ENCODE results near the gene VPS52. TPM values are rescaled to one million over a fixed set of nuclear protein-coding genes. Genes with fewer than 3 reads are reported as not detected.

VPS52 gene
- total RNA-seq, 1 donor from 2014 or later = 42.2 TPM

DNA sequence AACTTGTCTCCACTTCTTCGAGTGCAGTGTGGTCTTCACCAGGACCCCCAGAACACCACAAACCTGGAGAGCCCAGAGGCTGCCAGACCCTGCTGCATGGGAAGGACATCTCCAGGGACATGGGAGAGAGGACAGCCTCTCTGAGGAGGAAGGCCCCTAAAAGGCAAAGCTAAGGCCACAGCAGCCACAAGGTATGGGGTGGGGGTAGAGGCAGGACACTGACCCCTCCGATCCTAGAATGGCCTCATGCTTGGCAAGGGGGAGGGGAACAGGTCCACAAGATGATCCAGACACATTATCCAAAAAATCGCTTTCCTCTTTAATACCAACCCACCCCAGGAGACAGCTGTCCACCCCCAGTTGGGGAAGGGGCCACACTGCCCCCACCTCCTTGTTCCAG is 7.1 kb upstream of the VPS52 start:
- Histone ChIP-seq H3K4me3 (no peak overlapping the region), H3K4me1 (peaks cover 40% of the 10 kb centered on the region), H3K27ac (no peak overlapping the region), H3K9me3 (no peaks in the 10 kb centered on the region), H3K36me3 (peaks cover 0 to 51% of the 10 kb centered on the region in 2 donors), H3K27me3 (no peaks in the 10 kb centered on the region)
- TF ChIP-seq POLR2A (IDR thresholded peaks at IDR 0.05) = no peak
- TF ChIP-seq, protein P1, sequence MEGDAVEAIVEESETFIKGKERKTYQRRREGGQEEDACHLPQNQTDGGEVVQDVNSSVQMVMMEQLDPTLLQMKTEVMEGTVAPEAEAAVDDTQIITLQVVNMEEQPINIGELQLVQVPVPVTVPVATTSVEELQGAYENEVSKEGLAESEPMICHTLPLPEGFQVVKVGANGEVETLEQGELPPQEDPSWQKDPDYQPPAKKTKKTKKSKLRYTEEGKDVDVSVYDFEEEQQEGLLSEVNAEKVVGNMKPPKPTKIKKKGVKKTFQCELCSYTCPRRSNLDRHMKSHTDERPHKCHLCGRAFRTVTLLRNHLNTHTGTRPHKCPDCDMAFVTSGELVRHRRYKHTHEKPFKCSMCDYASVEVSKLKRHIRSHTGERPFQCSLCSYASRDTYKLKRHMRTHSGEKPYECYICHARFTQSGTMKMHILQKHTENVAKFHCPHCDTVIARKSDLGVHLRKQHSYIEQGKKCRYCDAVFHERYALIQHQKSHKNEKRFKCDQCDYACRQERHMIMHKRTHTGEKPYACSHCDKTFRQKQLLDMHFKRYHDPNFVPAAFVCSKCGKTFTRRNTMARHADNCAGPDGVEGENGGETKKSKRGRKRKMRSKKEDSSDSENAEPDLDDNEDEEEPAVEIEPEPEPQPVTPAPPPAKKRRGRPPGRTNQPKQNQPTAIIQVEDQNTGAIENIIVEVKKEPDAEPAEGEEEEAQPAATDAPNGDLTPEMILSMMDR (IDR thresholded peaks at IDR 0.05) = no peak
- no peak for TF ChIP-seq POLR2AphosphoS5 (IDR thresholded peaks at IDR 0.05; ENCODE audit: insufficient read depth in 1 of 2, low read depth in 1 of 2)
- no peak for DNase-seq (ENCODE audit: extremely low spot score in 2 of 2)
- intact Hi-C loops (cut with DNase I) = loop anchor here (5.0 kb wide), 1 partner anchor 298 kb away; no protein-coding TSS in a partner anchor

DNA sequence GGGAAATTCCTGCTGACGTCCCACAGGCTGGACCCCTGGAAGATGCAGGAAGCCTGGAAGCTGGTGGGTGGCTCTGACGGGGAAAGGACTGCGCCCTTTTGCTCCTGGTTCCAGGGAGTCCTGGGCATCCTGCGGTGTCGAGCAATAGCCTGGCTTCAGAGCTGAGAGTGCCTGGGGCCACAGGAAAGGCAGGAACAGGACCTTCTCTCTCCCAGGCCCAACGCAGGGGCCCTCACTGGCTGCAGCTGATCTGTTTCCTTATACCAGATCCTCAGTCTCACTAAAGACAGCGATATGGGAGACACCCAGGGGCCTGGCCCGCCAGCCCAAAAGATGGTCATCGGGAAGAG is 6.7 kb upstream of the VPS52 start:
- H3K4me1 ChIP-seq = peaks cover 45% of the 10 kb centered on the region
- TF ChIP-seq POLR2A (IDR thresholded peaks at IDR 0.05) = no peak
- no peak for TF ChIP-seq POLR2AphosphoS5 (IDR thresholded peaks at IDR 0.05; ENCODE audit: insufficient read depth in 1 of 2, low read depth in 1 of 2)
- TF ChIP-seq, protein P1 (IDR thresholded peaks at IDR 0.05) = no peak
- no peak for DNase-seq (ENCODE audit: extremely low spot score in 2 of 2)
- no peak overlapping the region for H3K27ac ChIP-seq
- intact Hi-C loops (cut with DNase I) = loop anchor here (5.0 kb wide), 1 partner anchor 299 kb away; no protein-coding TSS in a partner anchor
- peaks cover 0 to 48% of the 10 kb centered on the region in 2 donors for H3K36me3 ChIP-seq
- H3K27me3 ChIP-seq = no peaks in the 10 kb centered on the region
- no peaks in the 10 kb centered on the region for H3K9me3 ChIP-seq
- H3K4me3 ChIP-seq = peak overlapping the region in 1 of 2 donors; percentile 61

DNA sequence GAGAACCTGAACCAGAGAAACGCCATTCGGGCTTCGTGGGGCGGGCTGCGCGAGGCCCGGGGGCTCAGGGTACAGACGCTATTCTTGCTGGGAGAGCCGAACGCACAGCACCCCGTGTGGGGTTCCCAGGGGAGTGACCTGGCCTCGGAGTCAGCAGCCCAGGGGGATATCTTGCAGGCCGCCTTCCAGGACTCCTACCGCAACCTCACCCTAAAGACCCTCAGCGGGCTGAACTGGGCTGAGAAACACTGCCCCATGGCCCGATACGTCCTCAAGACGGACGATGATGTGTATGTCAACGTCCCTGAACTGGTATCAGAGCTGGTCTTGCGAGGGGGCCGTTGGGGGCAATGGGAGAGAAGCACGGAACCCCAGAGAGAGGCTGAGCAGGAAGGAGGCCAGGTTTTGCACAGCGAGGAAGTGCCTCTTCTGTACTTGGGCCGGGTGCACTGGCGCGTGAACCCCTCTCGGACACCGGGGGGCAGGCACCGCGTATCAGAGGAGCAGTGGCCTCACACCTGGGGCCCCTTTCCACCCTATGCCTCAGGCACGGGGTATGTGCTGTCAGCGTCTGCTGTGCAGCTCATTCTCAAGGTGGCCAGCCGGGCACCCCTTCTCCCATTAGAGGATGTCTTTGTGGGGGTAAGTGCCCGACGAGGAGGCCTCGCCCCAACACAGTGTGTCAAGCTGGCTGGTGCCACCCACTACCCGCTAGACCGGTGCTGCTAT is 6.2 kb upstream of the VPS52 start:
- no peaks in the 10 kb centered on the region for H3K9me3 ChIP-seq
- H3K27me3 ChIP-seq = no peaks in the 10 kb centered on the region
- TF ChIP-seq, protein P1 (IDR thresholded peaks at IDR 0.05) = no peak
- no peak for TF ChIP-seq POLR2A (IDR thresholded peaks at IDR 0.05)
- TF ChIP-seq POLR2AphosphoS5 (IDR thresholded peaks at IDR 0.05; ENCODE audit: insufficient read depth in 1 of 2, low read depth in 1 of 2) = no peak
- H3K4me1 ChIP-seq = peaks cover 50% of the 10 kb centered on the region
- H3K36me3 ChIP-seq = peaks cover 0 to 45% of the 10 kb centered on the region in 2 donors
- peak overlapping the region; percentile 86 for H3K27ac ChIP-seq
- intact Hi-C loops (cut with DNase I) = loop anchor here (5.0 kb wide), 1 partner anchor 299 kb away; no protein-coding TSS in a partner anchor
- peak overlapping the region; percentile 61 to 86 for H3K4me3 ChIP-seq
- no peak for DNase-seq (ENCODE audit: extremely low spot score in 2 of 2)

DNA sequence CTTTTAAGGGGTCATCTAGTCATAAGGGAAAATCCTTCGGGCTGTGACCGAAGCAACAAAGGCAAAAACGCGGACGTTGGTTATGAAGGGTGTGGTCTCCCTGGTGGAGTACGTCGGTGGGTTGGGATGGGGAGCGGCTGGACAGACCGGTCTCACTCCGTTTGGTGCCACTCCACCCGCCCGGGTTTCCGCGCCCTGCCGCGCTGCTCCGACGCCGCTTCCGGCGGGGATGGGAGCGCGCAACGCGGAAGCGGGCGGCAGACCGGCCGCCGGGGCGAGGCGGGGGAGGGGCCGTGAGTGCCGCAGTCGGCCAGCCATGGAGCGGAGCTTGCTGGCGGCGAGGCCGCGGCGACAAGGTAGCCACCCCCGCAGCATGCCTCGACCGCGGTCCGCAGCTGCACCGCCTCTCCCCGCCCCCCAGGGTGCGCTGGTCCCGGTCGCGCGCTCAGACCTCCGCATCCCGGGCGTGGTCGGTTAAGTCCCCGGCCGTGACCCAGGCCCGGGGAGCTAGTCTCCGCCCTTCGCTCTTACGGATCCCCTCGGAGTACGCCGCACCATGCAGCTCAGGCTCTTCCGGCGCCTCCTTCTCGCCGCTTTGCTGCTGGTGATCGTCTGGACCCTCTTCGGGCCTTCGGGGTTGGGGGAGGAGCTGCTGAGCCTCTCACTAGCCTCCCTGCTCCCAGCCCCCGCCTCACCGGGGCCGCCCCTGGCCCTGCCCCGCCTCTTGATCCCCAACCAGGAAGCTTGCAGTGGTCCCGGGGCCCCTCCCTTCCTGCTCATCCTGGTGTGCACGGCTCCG is 5.4 kb upstream of the VPS52 start, which contains the start of gene B3GALT4:
B3GALT4 (plus strand) TSS at position 260 of the 799 bp plus-strand sequence; CDS start at position 557, 297 bp downstream.
- peaks cover 0 to 39% of the 10 kb centered on the region in 2 donors for H3K36me3 ChIP-seq
- no peaks in the 10 kb centered on the region for H3K27me3 ChIP-seq
- H3K9me3 ChIP-seq = no peaks in the 10 kb centered on the region
- H3K4me1 ChIP-seq = peaks cover 58% of the 10 kb centered on the region
- peak within 1 kb of the TSS; percentile 61 to 86 for H3K4me3 ChIP-seq
- intact Hi-C loops (cut with DNase I) = loop anchor here (5.0 kb wide), 1 partner anchor 300 kb away; no protein-coding TSS in a partner anchor
- DNase-seq (ENCODE audit: extremely low spot score in 2 of 2) = no peak
- TF ChIP-seq, protein P1 (IDR thresholded peaks at IDR 0.05) = peak in 2 of 3 experiments; percentile 40
- TF ChIP-seq POLR2A (IDR thresholded peaks at IDR 0.05) (peak in 1 of 2 donors; percentile 41), POLR2AphosphoS5 (IDR thresholded peaks at IDR 0.05; ENCODE audit: insufficient read depth in 1 of 2, low read depth in 1 of 2) (peak in 1 of 2 donors; percentile 78)
- H3K27ac ChIP-seq = peak within 1 kb of the TSS; percentile 86
